ENCODE data around the gene TNKS2. TPM values are rescaled to one million over a fixed set of nuclear protein-coding genes. Genes with fewer than 3 reads are reported as not detected.

Gene TNKS2
- total RNA-seq, 5 donors from 2014 or later (not counting 1 experiment from before 2014, with no cell fraction given) = 41.0 to 53.7 (median 47.6) TPM

GRCh38 chr10:91910467-91910866 lies 112.2 kb downstream of the TNKS2 start:
- Histone ChIP-seq H3K27ac (ENCODE audit: low read length) (no peak overlapping the region), H3K4me3 (ENCODE audit: control insufficient read depth in 1 of 2, extremely low read depth in 1 of 2, low read length in 1 of 2) (no peak overlapping the region), H3K9me3 (no peaks in the 10 kb centered on the region), H3K36me3 (ENCODE audit: control insufficient read depth in 2 of 2, extremely low read depth in 1 of 2, insufficient read depth in 1 of 2, low read length in 1 of 2) (no peaks in the 10 kb centered on the region), H3K27me3 (replicated peaks in 1 of 2; ENCODE audit: control insufficient read depth in 2 of 2, extremely low read depth in 1 of 2, insufficient read depth in 2 of 2, low read length in 1 of 2) (peaks cover 0 to 3% of the 10 kb centered on the region in 2 experiments), H3K4me1 (ENCODE audit: control insufficient read depth in 1 of 2, extremely low read depth in 1 of 2, insufficient read depth in 2 of 2, low read length in 2 of 2) (peaks cover 12 to 17% of the 10 kb centered on the region in 2 experiments)
- DNase-seq = no peak
- Mint-ChIP-seq H3K27me3 (peaks cover 9 to 11% of the 10 kb centered on the region in 2 donors), H3K4me3 (no peak overlapping the region), H3K4me1 (peaks cover 25 to 29% (median 28%) of the 10 kb centered on the region in 3 donors), H3K9me3 (no peaks in the 10 kb centered on the region), H3K36me3 (no peaks in the 10 kb centered on the region), H3K27ac (no peak overlapping the region)
- no peak for ATAC-seq (replicated peaks in 1 of 4)
- POLR2A ChIA-PET = interaction anchor here (0.6 to 1.0 kb wide), 4 partner anchors 13 to 115 kb away, joined by 3 to 12 read pairs (median 9); partner anchors contain the start of genes BTAF1 (in 1 of the 2) and TNKS2 (in 1 of the 2)
- CTCF ChIA-PET = interaction anchor here (0.6 to 6.2 kb wide), 10 partner anchors 14 to 1706 kb away, joined by 3 to 74 read pairs (median 4); partner anchors contain the start of gene BTAF1 (in 1 of the 2)
- no CpG with 5 or more reads among the region's 4 CpGs for WGBS (ENCODE audit: insufficient coverage)

Other genes with a start within 250 kb of the TNKS2 start
- under 1 TPM in 3 of 5 donors, not detected in 2; 0.13 to 0.26 (median 0.19) TPM for gene PPP1R3C, start 165.4 kb upstream of the TNKS2 start, total RNA-seq
- gene FGFBP3, start 111.1 kb downstream of the TNKS2 start, total RNA-seq = 1 to 10 TPM in 4 of 5 donors, under 1 TPM in 1; 0.98 to 6.7 (median 5.9) TPM
- 10 to 100 TPM; 61.0 to 81.8 (median 66.5) TPM for gene BTAF1, start 125.3 kb downstream of the TNKS2 start, total RNA-seq

Measured in T-cell (primary cell).